GM19395 (cell line): ENCODE data around the gene GSDME.

ENCODE experiments used
- ATAC-seq: cut with Tn5 transposase; IDR thresholded peaks from one replicate; pipeline ENCODE4 v1.9.1; 2021; ENCODE audit warnings: mild to moderate bottlenecking, moderate library complexity; ENCODE audit not compliant: unreplicated experiment

The GSDME gene

GRCh38 chr7:24773646-24774045, 16.4 kb upstream of the GSDME start:
- no peak for ATAC-seq

- no peak for ATAC-seq
Observed at GRCh38 chr7:24769851-24770250, 12.6 kb upstream of the GSDME start.

DNA sequence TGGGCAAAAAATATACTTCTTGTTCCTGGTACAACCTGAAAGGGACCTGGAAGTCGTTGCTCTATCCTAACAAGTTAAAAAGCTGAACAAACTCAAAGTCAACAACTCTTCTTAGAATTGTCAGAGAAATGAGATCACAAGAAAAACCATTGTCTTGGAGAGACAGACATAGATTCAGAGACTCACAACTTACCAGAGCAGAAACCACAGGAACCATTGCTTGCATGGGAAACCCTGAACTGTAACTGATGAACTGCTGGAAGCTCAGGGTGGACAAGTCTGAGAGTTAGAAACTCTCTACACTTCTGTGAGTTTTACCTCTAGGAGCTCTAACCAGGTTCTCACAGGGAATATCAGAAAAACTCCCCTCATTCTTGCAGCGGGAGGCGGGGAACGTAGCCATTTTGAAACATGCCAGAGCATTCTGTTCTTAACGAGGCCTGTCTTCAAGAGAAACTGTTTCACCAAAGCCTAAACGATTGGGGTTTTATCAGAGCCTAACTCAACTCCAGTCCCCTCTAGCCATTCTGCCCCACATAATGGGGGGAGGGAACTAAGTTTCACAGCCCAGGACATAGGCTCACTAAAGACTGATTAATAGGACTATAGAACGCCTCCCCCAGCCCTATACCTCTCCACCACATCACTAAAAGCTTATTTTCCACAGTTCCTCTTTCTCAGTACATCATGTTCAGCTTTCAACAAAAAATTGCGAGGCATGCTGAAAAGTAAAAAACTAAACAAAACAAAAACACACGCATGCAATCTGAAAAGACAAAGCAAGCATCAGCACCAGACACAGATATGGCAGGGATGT, 12.0 kb upstream of the GSDME start:
- no peak for ATAC-seq

DNA sequence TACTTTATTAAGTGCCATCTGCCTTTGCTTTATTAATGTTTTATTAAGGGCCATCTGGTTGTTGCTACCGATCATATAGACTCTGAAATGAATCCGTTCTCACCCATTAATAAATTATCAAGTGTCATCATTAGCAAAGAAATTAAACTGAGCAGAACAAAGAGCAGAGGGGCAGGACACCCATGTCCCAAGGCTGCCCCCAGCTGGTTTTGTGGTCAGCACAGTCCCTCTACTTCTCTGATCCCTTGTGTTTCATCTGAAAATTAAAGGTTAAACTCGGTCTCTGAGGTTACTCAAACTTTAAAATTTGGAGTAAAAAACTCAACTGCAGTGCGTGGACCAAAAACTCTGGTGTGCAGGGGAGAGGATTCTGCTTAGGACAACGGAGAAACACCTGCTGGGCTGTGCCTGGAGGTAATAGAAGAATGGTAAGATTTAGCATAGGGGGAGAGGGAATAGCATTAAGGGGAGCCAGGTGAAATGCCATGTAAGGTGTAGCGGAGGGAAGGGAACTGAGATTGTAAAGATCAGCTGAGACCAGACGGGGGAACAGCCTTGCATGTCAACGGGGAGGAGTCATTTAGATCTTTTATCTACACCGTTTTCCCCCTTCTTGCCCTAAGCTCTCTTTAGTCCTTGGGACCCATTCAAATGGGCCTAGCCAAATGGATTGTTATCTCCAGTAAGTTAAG, 10.8 kb upstream of the GSDME start:
- no peak for ATAC-seq

DNA sequence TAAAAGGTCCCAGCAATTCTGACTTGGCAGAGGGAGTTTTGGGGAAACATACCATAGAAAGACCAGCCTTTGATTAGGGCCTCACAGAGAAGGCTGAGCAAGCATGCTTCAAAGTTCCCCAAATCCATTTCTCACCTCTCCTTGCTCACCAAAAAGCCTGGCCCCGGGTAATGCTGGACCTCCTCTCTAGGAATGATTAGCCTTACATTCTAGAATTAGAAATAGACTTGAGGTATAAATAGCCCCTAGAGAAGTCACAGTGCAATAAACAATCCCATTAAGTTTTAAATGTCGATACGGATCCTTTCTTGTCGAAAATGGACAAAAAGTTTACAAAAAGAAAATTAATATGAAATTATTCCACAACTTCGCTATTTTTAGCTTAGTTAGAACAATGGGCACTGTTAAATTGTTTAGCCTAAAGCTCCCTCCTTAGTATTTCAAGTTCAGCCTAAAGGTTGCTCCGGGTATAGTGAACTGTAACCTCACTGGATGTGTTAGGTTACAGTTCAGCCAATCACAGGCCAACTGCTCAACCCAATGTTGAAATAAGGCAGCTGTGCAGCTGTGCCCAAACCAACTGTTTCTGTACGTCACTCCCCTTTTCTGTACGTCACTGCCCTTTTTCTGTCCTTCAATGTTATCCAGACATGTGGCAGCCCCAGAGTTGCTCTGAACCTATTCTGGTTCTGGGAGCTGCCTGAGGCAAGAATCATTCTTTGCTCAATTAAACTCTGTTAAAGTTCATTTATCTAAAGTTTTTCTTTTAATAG, 7.9 kb upstream of the GSDME start:
- ATAC-seq = no peak

GRCh38 chr7:24764011-24764410, 6.7 kb upstream of the GSDME start:
- no peak for ATAC-seq

DNA sequence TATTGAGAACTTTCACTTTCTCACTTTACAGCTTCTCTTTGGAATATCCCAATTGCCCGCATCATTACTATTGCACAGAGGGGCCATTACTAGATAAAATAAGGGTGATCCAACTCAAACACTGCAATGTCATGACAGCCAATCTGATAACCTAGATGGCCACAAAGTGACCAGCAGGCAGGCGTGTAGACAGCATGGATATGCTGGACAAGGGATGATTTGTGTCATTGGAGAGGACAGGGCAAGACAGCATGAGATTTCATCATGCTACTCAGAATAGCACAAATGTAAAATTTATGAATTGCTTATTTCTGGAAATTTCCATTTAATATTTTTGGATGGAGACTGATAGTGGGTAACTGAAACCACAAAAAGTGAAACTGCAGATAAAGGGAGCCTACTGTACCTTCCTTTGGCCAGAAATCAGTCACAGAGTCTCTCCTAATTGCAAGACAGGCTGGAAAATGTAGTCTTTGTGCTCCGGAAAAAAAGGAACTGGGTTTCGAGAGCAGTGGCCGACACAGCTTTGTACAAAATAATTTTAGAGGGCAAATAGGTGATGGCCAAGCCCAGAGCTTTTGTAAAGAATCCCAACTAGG, 6.1 kb upstream of the GSDME start:
- ATAC-seq = no peak

DNA sequence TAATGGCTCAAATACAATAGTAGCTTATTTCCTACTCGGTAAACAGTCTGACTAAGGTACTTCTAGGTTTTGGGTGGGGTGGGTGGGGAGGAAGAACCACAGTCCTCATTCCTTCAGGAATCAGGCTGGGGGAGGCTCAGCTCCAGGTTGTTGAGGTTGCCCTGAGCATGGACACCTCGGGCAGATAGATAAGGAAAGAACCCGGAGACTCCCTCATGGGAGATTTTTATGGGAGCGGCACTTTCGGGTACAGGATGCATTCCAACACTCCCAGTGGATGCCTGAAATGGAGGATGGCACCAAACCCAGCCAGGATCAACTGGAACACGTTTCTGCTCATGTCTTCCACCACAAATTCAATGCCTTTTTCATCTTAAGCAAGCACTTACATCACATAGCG, 5.5 kb upstream of the GSDME start:
- no peak for ATAC-seq

DNA sequence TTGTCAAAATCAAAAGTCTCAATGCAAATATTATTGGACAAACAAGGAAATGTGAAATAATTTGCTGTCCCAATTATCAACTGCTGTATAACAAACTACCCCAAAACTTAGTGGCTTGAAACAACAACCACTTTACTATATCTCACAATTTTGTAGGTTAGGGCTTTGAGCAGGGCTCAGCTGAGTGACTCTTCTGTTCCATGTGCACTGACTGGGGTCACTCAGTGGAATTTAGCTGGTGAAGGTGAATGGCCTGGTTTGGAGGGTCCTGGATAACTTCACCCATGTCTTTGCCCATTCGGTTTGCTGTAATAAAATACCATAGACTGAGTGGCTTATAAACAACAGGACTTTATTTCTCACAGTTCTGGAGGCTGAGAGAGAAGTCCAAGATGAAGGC, 3.7 kb upstream of the GSDME start:
- ATAC-seq = no peak

GRCh38 chr7:24756545-24757352, 515 bp downstream of the GSDME start:
- peak; percentile 13 for ATAC-seq

GRCh38 chr7:24755541-24756407, 1.5 kb downstream of the GSDME start:
- ATAC-seq = peak; percentile 76

DNA sequence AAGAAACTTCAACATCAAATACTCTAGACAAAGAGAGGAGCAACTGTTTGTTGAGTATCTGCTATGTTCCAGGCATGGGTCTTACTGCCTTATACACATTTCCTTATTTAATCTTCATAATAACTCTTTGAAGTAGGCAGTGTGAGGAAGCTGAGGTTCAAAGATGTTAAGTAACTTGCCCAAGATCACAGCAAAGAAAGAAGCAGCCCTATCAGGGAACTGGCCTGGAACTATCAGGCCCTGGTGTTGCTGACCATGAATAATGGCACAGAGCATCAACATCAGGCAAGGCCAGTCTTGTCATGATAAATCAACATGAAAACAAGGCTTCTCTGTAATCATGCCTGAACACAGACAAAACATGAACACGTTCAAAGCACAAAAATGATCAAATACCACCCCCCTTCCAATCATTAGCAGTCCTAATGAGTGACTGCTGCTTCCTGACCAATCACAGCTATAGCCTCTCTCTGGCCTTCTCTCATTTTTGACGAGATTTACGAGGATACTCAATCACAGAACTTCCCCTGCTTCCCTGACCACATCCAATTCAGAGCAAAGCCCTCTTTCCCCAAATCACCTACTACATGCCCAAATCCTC, 2.3 kb downstream of the GSDME start:
- peak; percentile 2 for ATAC-seq

DNA sequence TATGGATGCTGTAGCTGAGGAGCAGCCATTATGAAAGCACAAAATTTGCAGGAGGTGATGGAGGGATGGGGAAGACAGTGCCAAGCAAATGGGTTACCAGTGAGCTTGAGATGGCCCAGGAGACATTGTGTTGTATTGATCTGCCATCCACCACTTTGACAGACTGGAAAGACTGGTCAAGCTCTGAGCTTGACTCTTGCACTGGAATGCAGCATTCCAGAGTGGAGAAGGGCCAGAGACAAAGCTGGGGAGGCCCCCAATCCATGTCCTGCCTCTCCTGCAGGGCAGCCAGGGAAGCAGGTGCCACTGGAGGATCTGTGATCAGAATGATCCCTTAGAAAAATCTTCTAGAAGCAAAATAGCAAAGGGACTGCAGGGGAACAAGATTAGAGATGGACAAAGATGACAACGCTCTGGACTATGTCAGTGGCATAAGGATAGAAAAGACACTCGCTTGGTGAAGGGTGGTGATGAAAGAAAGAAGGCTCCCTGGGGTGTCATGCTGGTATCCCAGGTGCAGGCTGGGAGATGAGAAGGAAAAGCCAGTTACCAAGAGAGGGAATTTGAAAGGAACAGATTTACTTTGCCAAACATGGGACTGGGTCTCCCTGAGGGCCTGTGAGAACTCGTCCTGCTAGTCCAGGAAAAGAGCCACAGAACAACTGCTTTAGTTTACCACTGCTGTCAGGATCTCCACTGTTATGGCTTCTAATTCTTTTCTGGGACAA, 5.0 kb downstream of the GSDME start:
- no peak for ATAC-seq

- ATAC-seq = no peak
Observed at GRCh38 chr7:24751484-24751883, 5.8 kb downstream of the GSDME start.

DNA sequence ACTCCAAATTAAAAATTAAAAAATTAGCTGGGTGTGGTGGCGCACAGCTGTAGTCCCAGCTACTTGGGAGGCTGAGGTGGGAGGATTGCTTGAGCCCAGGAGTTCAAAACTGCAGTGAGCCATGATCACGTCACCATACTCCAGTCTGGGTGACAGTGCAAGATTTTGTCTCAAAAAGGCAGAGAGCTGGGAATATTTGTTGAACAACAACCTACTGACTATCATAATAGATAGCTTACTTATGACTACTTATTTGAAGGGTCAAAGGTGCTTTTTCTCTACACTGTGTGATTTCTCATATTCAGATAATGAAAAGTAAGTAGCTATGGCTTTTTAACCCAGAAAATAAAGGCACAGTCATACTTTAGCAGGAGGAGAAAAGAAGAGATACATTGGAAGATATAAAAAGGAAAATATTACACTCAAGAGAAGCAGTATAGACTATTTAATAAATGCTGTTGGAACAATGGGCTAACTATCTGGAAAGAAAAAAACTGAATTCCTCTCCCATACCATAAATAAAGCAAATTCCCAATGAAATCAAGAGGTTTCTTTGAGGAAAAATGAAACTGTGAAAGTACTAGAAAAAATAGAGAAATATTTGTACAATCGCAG, 6.7 kb downstream of the GSDME start:
- no peak for ATAC-seq

GRCh38 chr7:24748521-24748920, 8.7 kb downstream of the GSDME start:
- ATAC-seq = no peak

GRCh38 chr7:24745355-24745754, 11.9 kb downstream of the GSDME start:
- ATAC-seq = no peak

- ATAC-seq = no peak
Observed at GRCh38 chr7:24743471-24743870, 13.8 kb downstream of the GSDME start.
